Kidney epithelial cell (primary cell): Measurements from ENCODE around the gene CNOT9. TPM values are rescaled to one million over a fixed set of nuclear protein-coding genes. Genes with fewer than 3 reads are reported as not detected.

Experiments used
- DNase-seq: peaks from one replicate; pipeline ENCODE4 v3.0.0-alpha.2; 2010; ENCODE audit warnings: low read depth
- H3K27me3 ChIP-seq: 2 replicates; pipeline ENCODE4 v1.6.0; 2011; ENCODE audit warnings: low read length; ENCODE audit not compliant: control insufficient read depth, insufficient read depth
- H3K36me3 ChIP-seq: 2 replicates; pipeline ENCODE4 v1.5.1; 2011; ENCODE audit warnings: low read length; ENCODE audit not compliant: control insufficient read depth, insufficient read depth
- H3K4me3 ChIP-seq: 2 replicates; pipeline ENCODE4 v1.5.1; 2011; ENCODE audit warnings: low read depth, mild to moderate bottlenecking, control low read depth, low read length
- total RNA-seq: library from RNA; depleted of rRNA; stranded (reverse); fragments of >200 nt; gene quantifications from 2 replicates; pipeline ENCODE4 v1.2.3, GENCODE V29; 2015
- TF ChIP-seq, protein P1 (sequence below): IDR thresholded peaks from 2 replicates; pipeline ENCODE4 v1.5.1; 2011; ENCODE audit warnings: mild to moderate bottlenecking, moderate library complexity, low read length, control low read depth, inconsistent platforms; ENCODE audit not compliant: insufficient read depth, poor library complexity, severe bottlenecking

Gene CNOT9
- total RNA-seq, 1 donor from 2014 or later: 38.5 TPM

DNA sequence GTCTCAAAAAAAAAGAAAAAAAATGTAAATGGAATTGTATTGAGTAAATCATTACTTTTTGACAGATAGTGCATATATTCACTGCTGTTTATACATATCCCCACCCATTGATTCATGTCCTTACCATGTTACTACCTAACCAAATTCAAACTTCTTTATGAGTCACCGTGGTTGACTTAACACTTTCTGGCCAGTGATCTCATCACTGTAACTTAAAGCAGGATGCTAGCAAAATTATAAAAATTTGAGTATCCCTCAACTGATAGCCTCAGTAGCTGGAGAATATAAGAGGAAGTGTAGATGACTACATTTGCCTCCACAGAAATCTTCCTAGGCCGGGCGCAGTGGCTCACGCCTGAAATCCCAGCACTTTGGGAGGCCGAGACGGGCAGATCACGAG lies 13.4 kb downstream of the CNOT9 start:
- H3K4me3 ChIP-seq: no peak overlapping the region
- DNase-seq: peak; percentile 52
- TF ChIP-seq, protein P1, sequence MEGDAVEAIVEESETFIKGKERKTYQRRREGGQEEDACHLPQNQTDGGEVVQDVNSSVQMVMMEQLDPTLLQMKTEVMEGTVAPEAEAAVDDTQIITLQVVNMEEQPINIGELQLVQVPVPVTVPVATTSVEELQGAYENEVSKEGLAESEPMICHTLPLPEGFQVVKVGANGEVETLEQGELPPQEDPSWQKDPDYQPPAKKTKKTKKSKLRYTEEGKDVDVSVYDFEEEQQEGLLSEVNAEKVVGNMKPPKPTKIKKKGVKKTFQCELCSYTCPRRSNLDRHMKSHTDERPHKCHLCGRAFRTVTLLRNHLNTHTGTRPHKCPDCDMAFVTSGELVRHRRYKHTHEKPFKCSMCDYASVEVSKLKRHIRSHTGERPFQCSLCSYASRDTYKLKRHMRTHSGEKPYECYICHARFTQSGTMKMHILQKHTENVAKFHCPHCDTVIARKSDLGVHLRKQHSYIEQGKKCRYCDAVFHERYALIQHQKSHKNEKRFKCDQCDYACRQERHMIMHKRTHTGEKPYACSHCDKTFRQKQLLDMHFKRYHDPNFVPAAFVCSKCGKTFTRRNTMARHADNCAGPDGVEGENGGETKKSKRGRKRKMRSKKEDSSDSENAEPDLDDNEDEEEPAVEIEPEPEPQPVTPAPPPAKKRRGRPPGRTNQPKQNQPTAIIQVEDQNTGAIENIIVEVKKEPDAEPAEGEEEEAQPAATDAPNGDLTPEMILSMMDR: no peak
- no peaks in the 10 kb centered on the region for H3K36me3 ChIP-seq
- H3K27me3 ChIP-seq: no peaks in the 10 kb centered on the region

GRCh38 chr2:218583983-218584850 lies 15.6 kb downstream of the CNOT9 start:
- no peaks in the 10 kb centered on the region for H3K36me3 ChIP-seq
- TF ChIP-seq, protein P1: no peak
- DNase-seq: no peak

DNA sequence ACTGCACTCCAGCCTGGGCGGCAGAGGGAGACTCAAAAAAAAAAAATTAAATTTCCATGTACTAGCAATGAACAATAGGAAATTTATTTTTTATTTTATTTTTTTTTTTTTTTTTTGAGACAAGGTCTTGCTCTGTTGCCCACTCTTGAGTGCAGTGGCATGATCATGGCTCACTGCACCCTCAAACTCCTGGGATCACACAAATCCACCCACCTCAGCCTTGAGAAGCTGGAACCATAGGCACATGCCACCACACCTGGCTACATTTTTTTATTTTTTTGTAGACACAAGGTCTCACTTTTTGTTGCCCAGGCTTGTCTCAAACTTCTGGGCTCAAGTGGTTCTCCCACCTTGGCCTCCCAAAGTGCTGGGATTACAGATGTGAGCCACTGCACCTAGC lies 16.9 kb downstream of the CNOT9 start:
- Histone ChIP-seq H3K36me3 (no peaks in the 10 kb centered on the region), H3K4me3 (no peak overlapping the region), H3K27me3 (no peaks in the 10 kb centered on the region)
- no peak for DNase-seq
- TF ChIP-seq, protein P1: no peak

More at GRCh38 chr2:218583983-218584850, 15.6 kb downstream of the CNOT9 start:
- Histone ChIP-seq H3K4me3 (no peak overlapping the region), H3K27me3 (no peaks in the 10 kb centered on the region)

GRCh38 chr2:218605432-218605831 lies 36.8 kb downstream of the CNOT9 start:
- TF ChIP-seq, protein P1: no peak
- peak; percentile 10 for DNase-seq
- no peak overlapping the region for H3K4me3 ChIP-seq
- H3K36me3 ChIP-seq: no peaks in the 10 kb centered on the region
- H3K27me3 ChIP-seq: no peaks in the 10 kb centered on the region

DNA sequence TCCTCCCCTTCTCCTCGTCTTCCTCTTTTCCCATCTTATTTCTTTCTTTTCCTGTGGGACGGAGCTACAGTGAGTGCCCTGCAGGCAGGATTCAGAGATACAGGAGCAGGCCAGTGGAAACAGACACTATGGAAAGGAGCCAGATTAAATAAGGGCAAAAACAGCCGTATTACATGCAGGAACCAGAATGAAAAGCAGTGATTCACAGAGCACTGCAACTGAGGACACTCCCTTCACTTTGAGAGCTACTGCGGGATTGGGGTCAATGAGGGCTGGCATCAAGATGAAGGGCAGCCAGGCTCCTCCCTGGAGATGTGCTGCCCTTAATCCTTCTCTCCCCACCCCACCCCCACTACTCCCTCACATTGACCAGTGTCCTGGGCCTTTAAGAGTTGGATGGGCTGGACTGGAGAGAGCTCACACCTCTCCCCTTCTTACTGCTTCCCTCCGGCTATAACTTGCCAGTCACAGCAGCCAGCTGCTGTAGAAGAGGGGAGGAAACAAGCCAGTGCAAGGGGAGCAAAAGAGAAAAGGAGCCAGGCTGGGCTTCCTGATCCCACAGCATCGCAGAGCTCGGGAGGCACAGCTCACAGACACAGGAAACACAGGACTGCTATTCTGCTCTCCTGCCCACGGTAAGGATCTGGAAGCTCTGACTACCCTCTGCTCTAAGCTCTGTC lies 38.9 kb downstream of the CNOT9 start, which contains the start of gene PLCD4:
Gene PLCD4 (plus strand): TSS at position 464 of the 680 bp plus-strand sequence. CDS start 7,841 bp downstream, outside the sequence.
- DNase-seq: peak; percentile 35
- no peaks in the 10 kb centered on the region for H3K36me3 ChIP-seq
- TF ChIP-seq, protein P1: no peak
- H3K27me3 ChIP-seq: no peaks in the 10 kb centered on the region
- peak within 1 kb of the TSS; percentile 29 for H3K4me3 ChIP-seq
